Stromal cell of bone marrow (primary cell): ENCODE results near the gene TMEM244.
"Not testable (repeated sequence)": the region's sequence is repeated elsewhere in the genome, so short reads cannot be mapped to it uniquely, and the experiment has no call there.

ENCODE experiments used
- DNase-seq: peaks from one replicate; pipeline ENCODE4 v3.0.0-alpha.2; 2012; ENCODE audit warnings: low read depth

Gene TMEM244, protein sequence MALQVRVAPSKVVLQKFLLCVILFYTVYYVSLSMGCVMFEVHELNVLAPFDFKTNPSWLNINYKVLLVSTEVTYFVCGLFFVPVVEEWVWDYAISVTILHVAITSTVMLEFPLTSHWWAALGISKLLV

DNA sequence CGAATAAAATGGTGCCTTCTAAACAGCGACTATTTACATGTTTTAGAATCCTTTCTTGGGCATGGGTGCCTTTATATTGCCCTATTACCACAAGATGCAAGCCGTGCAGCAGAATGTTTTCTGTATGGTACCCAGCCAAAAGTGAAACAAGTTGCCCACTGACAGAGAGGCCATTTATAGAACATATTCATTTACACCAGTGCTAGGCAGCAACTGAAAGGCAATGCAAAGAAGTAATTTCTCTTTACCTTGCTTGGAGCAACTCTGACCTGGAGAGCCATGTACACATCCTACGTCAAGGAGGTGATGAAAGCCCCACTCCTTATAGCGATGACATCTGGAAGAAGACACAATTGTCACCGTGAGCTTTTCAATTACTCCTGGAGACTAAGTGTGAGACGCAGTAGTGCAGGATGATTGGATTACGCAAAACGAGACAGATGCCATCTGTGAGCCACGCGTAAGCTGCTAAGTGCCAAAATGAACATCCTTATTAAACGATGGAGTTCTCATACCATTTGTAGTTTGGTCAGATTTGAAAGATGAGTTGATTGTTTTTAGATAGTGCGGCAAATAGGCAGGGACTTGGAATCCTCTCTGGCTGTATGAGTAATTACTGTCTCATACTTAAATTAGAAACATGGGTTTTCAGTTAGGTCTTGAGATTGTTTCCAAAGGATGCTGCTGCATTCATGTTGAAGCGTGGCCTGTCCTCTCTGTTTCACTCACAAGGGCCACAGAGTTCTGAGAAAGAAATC is at the start of gene TMEM244:
TSS of gene TMEM244 (minus strand) at position 408 of the 758 bp plus-strand sequence. CDS start at position 281, 127 bp downstream.
- no peak for DNase-seq

DNA sequence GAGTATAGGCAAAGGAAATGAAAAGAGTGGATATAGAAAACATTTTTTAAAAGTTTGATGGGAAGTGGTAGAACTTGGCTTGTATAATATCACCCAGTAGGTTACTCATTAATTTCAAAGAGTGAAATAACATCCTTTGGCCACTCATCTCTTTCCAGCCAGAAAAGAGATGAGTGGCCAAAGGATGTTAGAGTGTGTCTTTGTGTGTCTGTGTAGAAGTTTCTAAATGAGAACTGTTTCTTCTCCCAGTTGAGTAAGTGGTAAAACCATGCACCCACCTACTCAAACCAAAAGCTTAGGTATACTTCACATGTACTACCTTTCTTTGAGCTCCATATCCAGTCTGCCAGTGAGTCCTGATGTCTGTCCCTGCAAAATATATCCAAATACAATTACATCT is 47.7 kb upstream of the TMEM244 start:
- no peak for DNase-seq

DNA sequence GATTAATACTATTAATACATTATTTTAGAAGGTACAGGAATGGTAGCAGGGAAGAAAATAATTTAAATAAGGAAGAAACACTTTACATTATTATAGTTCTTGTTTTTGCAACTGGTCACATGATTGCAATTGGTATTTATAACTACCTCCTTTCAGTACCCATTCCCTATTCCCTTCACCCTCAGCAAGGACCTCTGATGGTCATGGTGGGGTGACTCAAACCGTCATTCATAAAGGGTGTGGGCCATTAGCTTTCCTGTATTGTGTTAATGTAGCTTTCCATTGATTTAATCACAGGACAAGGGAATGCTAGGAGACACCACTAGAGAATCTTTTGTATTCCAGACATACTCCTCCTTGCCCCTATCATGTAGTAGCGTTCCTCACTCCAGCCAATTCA is 47.2 kb upstream of the TMEM244 start:
- no peak for DNase-seq

DNA sequence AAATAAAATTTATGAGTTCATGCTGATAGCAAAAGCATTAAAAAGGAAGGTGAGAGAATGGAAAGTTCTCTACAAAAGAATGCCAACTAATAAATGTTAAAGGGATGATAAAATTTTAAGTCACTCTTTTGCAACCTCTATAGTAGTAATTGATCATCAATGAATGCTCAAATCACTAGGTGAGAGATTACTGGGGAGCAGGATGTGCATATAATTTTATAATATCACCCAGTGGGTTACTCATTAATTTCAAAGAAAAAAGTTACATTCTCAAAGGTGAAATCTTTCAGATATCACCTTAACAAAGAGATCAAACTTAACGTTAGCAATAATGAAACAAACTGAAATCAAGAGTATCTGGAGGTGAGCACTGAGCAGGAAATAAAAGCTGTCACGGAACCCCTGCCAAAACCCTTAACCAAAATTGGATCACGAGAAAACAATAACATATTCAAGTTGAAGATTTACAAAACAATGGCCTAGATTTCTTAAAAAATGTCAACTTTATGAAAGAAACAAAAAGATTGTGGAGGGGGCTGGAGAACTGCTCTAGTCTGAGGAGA is 45.5 kb upstream of the TMEM244 start:
- DNase-seq: no peak

DNA sequence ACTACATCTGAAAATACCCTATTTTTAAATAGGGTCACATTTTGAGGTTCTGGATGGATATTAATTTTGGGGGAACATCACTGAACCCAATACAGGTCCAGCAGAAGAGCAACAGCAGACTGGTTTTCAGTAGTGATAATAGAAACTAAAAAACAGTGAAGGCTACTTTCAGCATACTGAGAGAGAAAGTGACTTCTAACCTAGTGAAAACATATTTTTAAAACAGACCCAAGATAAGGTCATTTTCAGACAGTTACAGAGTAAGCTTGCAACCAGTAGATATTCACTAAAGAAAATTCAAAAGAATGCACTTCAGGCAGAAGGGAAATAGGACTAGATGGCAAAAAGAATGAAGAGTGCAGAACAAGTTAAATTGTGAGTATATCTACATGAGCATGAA is 42.0 kb upstream of the TMEM244 start:
- no peak for DNase-seq

DNA sequence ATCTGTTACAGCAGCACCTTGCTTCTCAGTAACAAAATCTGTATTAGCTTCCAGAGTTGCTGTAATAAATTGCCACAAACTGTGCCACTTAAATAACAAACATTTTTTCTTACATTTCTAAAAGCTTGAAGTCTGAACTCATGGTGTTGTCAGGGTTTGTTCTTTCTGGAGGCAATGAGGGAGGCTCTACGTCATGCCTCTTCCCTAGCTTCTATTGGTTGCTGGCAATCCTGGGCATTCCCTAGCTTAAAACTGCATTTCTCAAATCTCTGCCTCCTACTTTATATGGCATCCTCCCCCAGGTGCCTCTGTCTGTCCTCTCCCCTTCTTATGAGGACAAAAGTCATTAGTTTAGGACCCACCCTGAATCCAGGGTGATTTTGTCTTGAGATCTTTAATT is 41.6 kb upstream of the TMEM244 start:
- DNase-seq: no peak

DNA sequence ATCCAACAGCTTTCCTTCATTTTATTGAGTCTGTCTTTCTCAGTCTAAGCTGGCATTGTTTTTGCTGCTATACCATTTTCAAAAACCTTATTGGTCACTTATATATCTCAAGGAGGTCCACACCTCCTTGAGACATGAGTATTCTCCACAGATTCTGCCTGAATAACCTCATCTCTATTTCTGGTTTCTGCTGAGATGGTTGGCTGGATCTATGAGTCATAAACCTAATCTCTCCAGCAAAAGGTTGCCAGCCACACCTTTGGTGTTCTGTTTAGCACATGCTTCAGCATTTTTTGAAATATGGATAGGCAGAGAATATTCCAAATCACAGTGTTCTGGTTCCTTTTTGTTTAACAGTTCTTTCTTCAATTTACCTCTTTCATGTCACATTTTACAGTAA is 40.8 kb upstream of the TMEM244 start:
- DNase-seq: no peak

DNA sequence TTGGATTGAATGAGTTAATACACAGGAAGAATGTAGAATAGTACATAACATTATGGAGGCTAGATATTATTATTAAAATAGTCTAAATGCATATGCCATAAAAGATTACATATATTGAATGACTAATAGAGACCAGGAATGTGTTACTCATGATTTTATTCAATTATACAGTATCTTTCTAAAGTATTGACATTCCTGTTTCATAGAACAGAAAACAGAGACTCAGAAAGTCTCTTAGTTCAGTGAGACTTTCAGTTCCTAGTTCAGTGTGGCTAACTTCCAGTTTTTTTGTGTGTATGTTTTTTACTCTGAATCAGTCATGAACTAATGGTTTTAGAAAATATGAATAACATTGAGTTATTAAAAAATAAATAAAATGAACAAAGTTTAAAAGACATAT is 34.6 kb upstream of the TMEM244 start:
- no peak for DNase-seq

DNA sequence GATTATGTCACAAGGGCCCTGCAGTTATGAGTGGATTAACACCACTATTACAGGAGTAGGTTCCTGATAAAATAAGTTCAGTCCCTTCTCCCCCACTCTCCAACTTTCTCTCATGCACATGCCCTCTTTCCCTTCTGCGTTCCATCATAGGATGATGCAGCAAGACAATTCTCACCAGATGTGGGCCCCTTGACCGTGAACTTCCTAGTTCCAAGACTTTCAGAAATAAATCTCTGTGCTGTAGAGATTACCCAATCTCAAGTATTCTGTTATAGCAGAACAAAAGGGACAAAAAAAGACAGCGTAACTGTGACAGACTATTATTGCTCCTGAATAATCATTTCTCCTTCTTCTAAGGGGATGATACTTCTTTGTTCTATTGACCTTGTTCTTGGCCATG is 33.8 kb upstream of the TMEM244 start:
- DNase-seq: no peak

DNA sequence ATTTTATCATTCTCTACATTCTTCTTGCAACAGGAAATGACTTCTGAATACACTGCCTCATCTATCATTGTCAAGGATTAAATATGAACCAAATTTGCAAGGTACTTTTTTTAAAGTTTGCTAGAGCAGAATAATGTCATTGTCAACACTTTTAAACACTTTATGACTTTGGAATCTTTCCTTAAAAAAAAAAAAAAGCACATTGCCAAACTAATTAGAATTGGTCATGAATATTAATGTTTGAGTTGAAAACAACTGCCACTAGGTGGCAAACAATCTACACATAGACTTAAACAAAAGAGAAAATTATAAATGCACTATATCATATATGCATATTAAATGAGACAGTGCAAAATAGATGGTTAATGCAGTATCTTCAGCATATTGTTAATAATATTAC is 32.5 kb upstream of the TMEM244 start:
- peak; percentile 15 for DNase-seq

DNA sequence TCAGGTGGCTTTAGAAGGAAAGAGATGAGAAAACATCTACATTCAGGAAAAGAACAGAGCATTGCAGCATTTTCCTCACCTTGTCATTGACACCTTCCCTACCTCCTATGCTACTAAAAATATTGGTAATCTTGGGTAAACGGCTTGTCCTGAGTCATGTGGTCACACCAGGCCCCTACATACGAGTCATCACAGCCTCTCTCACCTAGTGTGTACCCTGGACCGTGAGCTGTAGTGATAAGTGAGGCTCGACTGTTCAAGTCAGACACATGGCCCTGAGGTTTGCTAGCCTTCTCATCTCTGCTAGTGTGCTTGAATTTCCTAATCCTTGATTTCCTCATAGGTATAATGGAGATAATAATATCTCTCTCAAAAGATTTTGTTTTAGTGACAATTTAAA is 29.6 kb upstream of the TMEM244 start:
- no peak for DNase-seq

DNA sequence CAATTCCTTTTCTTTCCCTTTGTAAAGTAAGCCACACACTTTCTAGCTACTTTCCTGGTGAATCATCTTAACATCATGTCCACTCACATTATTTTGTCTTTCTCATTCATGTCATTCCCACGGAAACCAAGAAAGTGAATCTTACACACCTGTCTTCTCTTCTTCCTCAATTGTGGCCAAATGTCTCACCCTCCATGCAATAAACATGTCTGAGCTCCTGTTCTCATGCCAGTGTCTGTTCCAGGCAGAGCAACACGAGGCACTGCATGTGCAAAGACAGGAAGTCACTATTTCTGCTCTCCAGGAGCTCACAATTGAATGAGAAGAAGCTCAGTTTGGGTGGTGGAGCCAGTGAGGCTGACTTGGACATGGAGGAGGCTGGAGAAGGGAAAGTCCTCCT is 29.0 kb upstream of the TMEM244 start:
- DNase-seq: peak; percentile 9

DNA sequence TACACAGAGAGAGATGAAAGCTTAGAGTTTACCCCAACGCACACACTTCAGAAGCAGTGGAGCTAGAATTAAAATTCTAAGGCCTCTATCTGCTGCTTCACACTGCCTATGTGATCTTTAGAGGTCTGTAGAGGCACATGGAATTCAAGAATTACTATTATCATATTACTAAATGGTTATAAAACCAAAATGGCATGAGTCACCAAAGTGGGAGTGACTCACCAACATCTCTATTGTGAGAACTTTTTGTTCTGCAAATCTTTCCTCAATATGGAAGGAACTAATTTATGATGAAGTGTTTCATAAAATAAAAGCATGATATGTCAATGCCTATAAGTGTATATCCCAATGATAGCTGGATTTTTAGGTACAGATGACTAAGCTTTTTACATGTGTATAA is 28.5 kb upstream of the TMEM244 start:
- peak; percentile 80 for DNase-seq

DNA sequence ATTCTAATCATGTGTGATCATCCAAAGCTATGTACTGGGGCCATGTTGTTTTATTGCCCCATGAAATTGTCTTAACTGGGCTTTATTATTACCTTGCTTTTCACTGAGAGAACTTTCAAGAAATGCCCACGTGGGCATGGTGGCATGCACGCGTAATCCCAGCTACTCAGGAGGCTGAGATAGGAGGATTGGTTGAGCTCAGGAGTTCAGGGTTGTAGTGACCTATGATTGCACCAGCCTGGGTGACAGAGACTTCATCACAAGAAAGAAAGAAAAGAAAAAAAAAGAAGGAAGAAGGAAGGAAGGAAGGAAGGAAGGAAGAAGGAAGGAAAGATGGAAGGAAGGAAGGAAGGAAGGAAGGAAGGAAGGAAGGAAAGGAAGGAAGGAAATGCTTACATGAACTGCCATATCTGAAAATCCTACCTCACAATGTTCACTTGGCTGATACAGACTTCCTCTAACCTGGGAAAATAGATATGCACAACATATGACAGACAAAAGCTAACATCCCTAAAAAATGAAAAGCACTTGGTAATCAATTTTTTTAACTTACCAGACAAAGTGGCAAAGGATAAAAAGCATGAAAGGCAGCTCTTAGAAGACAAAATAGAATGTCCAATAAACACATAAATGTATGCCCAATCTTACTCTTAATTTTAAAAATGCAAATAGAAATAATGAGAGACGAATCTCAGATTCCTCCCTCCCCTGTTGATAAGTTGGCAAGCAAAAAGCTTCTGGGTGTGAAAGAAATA is 25.5 kb upstream of the TMEM244 start:
- no peak for DNase-seq

DNA sequence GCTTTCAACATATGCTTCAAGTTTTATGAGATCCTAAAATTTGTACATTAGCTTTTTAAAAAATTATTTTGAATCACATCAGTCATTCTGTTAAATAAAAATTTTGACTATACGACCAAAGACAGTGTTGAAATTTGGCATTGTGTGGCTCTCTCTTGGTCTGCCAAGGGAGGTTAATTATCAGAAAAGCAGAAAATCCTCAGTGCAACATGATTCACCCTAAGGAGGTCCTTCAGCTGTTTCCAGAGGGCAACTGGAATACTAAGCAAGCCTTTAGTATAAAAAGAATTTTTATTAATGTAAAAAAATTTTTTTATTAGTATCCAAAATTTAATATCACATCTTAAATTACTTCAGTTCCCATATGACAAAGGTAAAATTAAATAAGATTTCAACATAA is 23.1 kb upstream of the TMEM244 start:
- no peak for DNase-seq

DNA sequence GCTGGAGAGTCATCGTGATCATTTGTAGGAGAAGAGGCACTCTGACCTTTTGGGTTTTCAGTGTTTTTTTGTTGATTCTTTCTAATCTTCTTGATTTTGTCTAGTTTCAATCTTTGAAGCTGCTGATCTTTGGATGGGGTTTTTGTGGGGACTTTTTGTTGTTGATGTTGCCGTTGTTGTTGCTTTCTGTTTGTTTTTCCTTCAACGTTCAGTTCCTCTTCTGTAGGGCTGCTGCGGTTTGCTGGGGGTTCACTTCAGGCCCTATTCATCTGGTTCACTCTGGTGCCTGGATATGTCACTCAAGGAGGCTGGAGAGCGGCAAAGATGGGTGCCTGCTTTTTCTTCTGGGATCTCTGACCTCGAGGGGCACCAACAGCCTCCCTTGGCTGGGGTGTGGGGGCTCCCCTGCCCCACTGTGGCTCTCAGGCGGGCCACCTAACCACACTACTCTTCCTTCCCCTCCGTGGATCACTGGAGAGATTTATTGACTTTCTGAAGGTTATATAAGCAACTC is 21.5 kb upstream of the TMEM244 start:
- no peak for DNase-seq

DNA sequence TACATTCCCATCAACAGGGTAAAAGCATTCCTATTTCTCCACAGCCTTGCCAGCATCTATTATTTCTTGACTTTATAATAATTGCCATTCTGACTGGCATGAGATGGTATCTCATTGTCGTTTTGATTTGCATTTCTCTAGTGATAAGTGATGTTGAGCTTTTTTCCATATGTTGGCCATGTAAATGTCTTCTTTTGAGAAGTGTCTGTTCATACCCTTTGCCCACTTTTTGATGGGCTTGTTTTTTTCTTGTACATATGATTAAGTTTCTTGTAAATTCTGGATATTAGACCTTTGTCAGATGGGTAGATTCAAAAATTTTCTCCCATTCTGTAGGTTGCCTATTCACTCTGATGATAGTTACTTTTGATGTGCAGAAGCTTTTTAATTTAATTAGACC is 16.8 kb upstream of the TMEM244 start:
- DNase-seq: not testable (repeated sequence)

DNA sequence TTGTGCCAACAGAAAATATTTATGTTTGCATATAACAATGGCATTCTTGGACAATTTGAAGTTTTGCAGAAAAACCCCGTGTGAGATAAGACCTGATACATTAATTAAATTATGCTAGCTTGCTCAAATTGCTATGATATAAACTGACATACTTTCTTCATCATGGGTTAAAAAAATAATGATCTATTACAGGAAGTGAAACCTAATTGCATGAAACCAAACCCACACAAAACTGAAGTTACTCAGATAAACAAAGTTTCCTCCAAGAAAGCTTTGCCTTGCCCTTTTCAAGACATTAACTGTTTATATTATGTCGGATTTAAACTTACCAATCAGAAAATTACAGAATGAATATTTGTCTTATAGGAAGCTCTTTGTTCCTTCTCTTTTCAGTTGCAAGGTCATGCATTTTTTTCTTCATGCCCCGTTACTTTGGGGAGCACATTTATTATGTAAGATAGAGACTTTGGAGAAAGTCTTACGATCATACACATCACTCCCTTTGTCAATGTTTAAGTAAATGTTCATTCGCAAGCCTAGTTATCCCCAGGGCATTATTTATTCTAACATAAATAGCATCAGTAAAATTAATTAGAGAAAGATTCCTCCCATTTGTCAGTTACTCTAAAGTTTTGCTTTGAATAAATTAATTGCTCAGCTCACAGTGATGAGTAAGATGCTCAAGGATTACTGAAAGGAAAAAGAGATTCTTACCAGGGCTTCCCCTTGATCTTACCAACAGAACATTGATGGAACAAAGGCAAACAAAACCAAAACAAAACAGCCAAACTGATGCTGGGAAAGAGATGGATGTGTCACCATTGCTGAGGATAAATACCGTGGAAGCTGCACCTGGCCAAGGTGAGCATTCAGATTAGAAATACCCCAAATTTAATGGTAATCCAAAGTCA is 14.8 kb upstream of the TMEM244 start:
- no peak for DNase-seq

DNA sequence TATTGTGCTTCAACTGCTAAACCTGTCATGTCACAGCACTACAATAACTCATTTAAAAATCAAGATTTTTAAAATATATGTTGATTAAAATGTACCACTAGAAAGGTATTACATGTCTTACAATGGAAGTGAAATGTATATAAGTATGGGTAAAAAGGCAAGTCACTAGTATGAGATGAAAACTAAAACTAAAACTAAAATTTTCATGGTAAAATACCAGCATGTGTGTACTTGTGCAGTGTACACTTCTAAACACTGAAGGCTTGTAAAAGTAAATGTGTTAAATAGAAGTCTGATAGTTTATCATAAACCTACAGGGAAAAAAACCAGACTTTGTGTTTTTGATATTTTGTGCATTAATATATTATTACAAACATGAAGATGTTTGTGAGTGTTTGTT is 13.7 kb upstream of the TMEM244 start:
- no peak for DNase-seq

DNA sequence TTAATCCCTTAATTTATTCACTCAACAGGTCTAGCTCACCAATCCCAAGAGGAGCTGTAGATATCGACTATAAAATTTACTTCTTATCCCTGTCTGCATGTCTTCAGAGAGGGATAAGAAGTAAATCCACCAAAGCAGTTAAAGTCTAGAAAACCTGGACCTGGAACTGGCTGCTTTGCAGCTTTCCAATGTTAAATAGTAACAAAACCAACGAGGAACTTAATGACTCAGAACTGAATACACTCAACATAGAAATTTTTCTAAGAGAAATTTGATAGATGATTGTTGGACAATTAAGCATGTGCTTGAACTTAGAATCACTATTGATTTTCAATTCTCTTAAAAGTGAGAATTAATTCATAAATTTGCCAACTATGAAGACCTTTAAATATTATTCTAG is 11.5 kb upstream of the TMEM244 start:
- DNase-seq: no peak

DNA sequence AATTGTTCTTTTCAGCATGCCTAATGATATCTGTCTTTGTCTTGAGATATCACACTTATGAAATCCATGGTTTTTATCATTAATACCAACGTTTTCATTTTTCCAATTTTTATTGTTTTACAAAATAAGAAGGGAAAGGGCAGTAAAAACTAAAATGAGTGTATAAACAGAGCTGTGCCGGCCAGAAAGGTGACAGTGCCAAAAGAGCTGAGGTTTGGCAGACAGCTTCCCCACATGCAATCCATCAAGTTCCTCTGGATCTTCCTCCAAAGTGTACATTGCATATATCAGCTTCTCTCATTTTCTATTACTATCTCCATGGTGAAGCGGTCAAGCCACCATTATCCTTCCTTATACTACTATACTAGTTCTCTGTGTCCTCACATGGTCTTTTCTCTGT is 10.1 kb upstream of the TMEM244 start:
- no peak for DNase-seq

DNA sequence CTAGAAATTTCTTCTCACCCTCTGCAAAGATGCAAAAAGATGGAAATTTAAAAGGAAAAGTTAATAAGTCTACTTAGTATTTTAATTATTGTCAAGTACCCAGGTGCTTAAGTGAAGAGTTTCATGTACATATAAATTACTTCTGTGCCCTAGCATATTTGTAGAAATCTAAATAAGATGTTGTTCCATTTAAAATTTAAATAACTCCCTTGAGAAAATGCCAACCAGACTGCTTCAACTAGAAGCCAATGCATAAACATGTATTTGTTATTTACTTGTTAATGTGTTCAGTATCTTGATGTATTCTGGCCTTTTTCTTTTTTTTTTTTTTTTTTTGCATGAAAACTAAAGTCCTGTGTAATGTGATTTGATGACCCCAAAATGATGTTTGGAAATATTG is 6.3 kb upstream of the TMEM244 start:
- no peak for DNase-seq
